Mesodermal cell (in vitro differentiated cells): ENCODE measurements around the gene CACNG5. TPM values are rescaled to one million over a fixed set of nuclear protein-coding genes. Genes with fewer than 3 reads are reported as not detected.

Source experiments
- H3K27ac ChIP-seq: 2 replicates; pipeline ENCODE4 v1.7.0; 2013; ENCODE audit warnings: mild to moderate bottlenecking, low read depth, low read length, moderate library complexity; ENCODE audit not compliant: severe bottlenecking
- H3K36me3 ChIP-seq: 2 replicates; pipeline ENCODE4 v1.7.1; 2013; ENCODE audit warnings: mild to moderate bottlenecking, low read length, moderate library complexity; ENCODE audit not compliant: control insufficient read depth, insufficient read depth
- H3K4me1 ChIP-seq: one replicate; pipeline ENCODE4 v1.7.1; 2013; ENCODE audit warnings: mild to moderate bottlenecking, low read length; ENCODE audit not compliant: insufficient read depth, control insufficient read depth, poor library complexity, severe bottlenecking
- H3K4me3 ChIP-seq: 2 replicates; pipeline ENCODE4 v1.7.0; 2013; ENCODE audit warnings: low read length, control low read depth, mild to moderate bottlenecking; ENCODE audit not compliant: insufficient read depth, poor library complexity, severe bottlenecking; ENCODE audit errors: extremely low read depth
- H3K9me3 ChIP-seq: 2 replicates; pipeline ENCODE4 v1.7.1; 2013; ENCODE audit warnings: mild to moderate bottlenecking, low read length, moderate library complexity; ENCODE audit not compliant: control insufficient read depth
- WGBS, 2 experiments: methylation state at CpG; one replicate each; pipeline ENCODE4 v1.1.5; 2013; ENCODE audit warnings: missing lambda C conversion rate in 2 of 2; ENCODE audit not compliant: insufficient coverage in 2 of 2; 5-methylcytosine and 5-hydroxymethylcytosine counted together
- polyA plus RNA-seq, 2 experiments: library from polyadenylated mRNA; stranded (reverse); fragments of 50-300 nt; gene quantifications; one replicate each; pipeline ENCODE4 v1.2.3, GENCODE V29; 2013

The CACNG5 gene
- not detected for polyA plus RNA-seq (2013, experiment 1 of 2)
- polyA plus RNA-seq (2013, experiment 2 of 2), result 0.35 TPM

- Histone ChIP-seq H3K36me3 (no peaks in the 10 kb centered on the region), H3K4me1 (no peaks in the 10 kb centered on the region), H3K9me3 (no peaks in the 10 kb centered on the region), H3K4me3 (peak within 1 kb of the TSS; percentile 16), H3K27ac (no peak within 1 kb of the TSS)
- 13% methylated on average over 43 to 53 of the region's 57 CpGs for WGBS, 2 experiments
Measured at GRCh38 chr17:66834919-66835454, at the start of gene CACNG5. TSS of gene CACNG5 (plus strand) at chr17:66835117. CDS start at chr17:66877333, 42,216 bp downstream.

GRCh38 chr17:66786107-66786506, 48.8 kb upstream of the CACNG5 start:
- no peak overlapping the region for H3K27ac ChIP-seq
- peaks cover 10% of the 10 kb centered on the region for H3K36me3 ChIP-seq
- no peaks in the 10 kb centered on the region for H3K9me3 ChIP-seq
- WGBS, 2 experiments, result 74 to 91% methylated on average over 5 to 9 of the region's 10 CpGs
- no peak overlapping the region for H3K4me3 ChIP-seq
- H3K4me1 ChIP-seq, result no peaks in the 10 kb centered on the region

GRCh38 chr17:66787914-66788313, 47.0 kb upstream of the CACNG5 start:
- H3K9me3 ChIP-seq, result no peaks in the 10 kb centered on the region
- WGBS, 2 experiments, result 89 to 100% methylated on average over 2 to 3 of the region's 3 CpGs
- no peaks in the 10 kb centered on the region for H3K4me1 ChIP-seq
- no peak overlapping the region for H3K27ac ChIP-seq
- H3K36me3 ChIP-seq, result peaks cover 15% of the 10 kb centered on the region
- no peak overlapping the region for H3K4me3 ChIP-seq

GRCh38 chr17:66789093-66789492, 45.8 kb upstream of the CACNG5 start:
- Histone ChIP-seq H3K27ac (no peak overlapping the region), H3K4me3 (no peak overlapping the region), H3K4me1 (no peaks in the 10 kb centered on the region), H3K36me3 (peaks cover 16% of the 10 kb centered on the region), H3K9me3 (no peaks in the 10 kb centered on the region)
- 81% methylated on average over 10 to 12 of the region's 12 CpGs for WGBS, 2 experiments

- Histone ChIP-seq H3K27ac (no peak overlapping the region), H3K4me1 (no peaks in the 10 kb centered on the region), H3K9me3 (no peaks in the 10 kb centered on the region), H3K36me3 (peaks cover 16% of the 10 kb centered on the region), H3K4me3 (no peak overlapping the region)
- 94 to 99% methylated on average over 5 to 6 of the region's 7 CpGs for WGBS, 2 experiments
Measured at GRCh38 chr17:66789961-66790437, 44.9 kb upstream of the CACNG5 start.

GRCh38 chr17:66790501-66791061, 44.3 kb upstream of the CACNG5 start:
- no peaks in the 10 kb centered on the region for H3K4me1 ChIP-seq
- WGBS, 2 experiments, result 96 to 97% methylated on average over 9 to 10 of the region's 11 CpGs
- no peaks in the 10 kb centered on the region for H3K9me3 ChIP-seq
- H3K36me3 ChIP-seq, result peaks cover 16% of the 10 kb centered on the region
- no peak overlapping the region for H3K27ac ChIP-seq
- H3K4me3 ChIP-seq, result no peak overlapping the region

GRCh38 chr17:66791347-66791746, 43.6 kb upstream of the CACNG5 start:
- Histone ChIP-seq H3K36me3 (peaks cover 16% of the 10 kb centered on the region), H3K4me3 (no peak overlapping the region), H3K9me3 (no peaks in the 10 kb centered on the region), H3K4me1 (no peaks in the 10 kb centered on the region), H3K27ac (no peak overlapping the region)
- 91% methylated on average over 15 of the region's 15 CpGs for WGBS, 2 experiments

- Histone ChIP-seq H3K36me3 (peaks cover 8% of the 10 kb centered on the region), H3K9me3 (no peaks in the 10 kb centered on the region), H3K4me1 (no peaks in the 10 kb centered on the region), H3K4me3 (no peak overlapping the region), H3K27ac (no peak overlapping the region)
- WGBS, 2 experiments, result 100% methylated on average over 1 of the region's 3 CpGs
Measured at GRCh38 chr17:66793814-66794213, 41.1 kb upstream of the CACNG5 start.

GRCh38 chr17:66795486-66795885, 39.4 kb upstream of the CACNG5 start:
- Histone ChIP-seq H3K27ac (no peak overlapping the region), H3K36me3 (peaks cover 8% of the 10 kb centered on the region), H3K4me3 (no peak overlapping the region), H3K4me1 (no peaks in the 10 kb centered on the region), H3K9me3 (no peaks in the 10 kb centered on the region)
- whole genome bisulfite sequencing, 2 experiments, result 89 to 94% methylated on average over 2 to 3 of the region's 3 CpGs

- H3K9me3 ChIP-seq, result no peaks in the 10 kb centered on the region
- H3K36me3 ChIP-seq, result peaks cover 2% of the 10 kb centered on the region
- no peak overlapping the region for H3K27ac ChIP-seq
- 92 to 100% methylated on average over 5 to 9 of the region's 10 CpGs for WGBS, 2 experiments
- H3K4me1 ChIP-seq, result peaks cover 3% of the 10 kb centered on the region
- no peak overlapping the region for H3K4me3 ChIP-seq
Measured at GRCh38 chr17:66799849-66800537, 34.9 kb upstream of the CACNG5 start.

- H3K36me3 ChIP-seq, result no peaks in the 10 kb centered on the region
- no peaks in the 10 kb centered on the region for H3K9me3 ChIP-seq
- 60 to 68% methylated on average over 18 to 19 of the region's 19 CpGs for WGBS, 2 experiments
- no peak overlapping the region for H3K4me3 ChIP-seq
- H3K27ac ChIP-seq, result no peak overlapping the region
- H3K4me1 ChIP-seq, result peaks cover 3% of the 10 kb centered on the region
Measured at GRCh38 chr17:66803474-66803951, 31.4 kb upstream of the CACNG5 start.
